CD4-positive, alpha-beta T cell (primary cell): ENCODE results near the gene CNGA1. TPM values are rescaled to one million over a fixed set of nuclear protein-coding genes. Genes with fewer than 3 reads are reported as not detected.

ENCODE experiments used
- ATAC-seq: fragments of 200-7000 bp; cut with Tn5 transposase; one replicate; pipeline ENCODE4 v1.10.0; 2022; ENCODE audit warnings: mild to moderate bottlenecking; ENCODE audit not compliant: poor library complexity
- CTCF ChIA-PET: fragments of 350-600 bp; sonication (Branson Sonifier 250); formaldehyde crosslinking; loops from one replicate; lab custom pipeline; 2021; ENCODE audit warnings: antibody characterized with exemption, inconsistent platforms; lab: Charles Lee
- POLR2A ChIA-PET: fragments of 350-600 bp; sonication (Branson Sonifier 250); formaldehyde crosslinking; loops from one replicate; lab custom pipeline; 2021; ENCODE audit warnings: antibody characterized with exemption, inconsistent platforms; lab: Charles Lee
- DNase-seq, 14 experiments: peaks; one replicate each; pipeline ENCODE4 v3.0.0-alpha.2; 2013 to 2020; ENCODE audit warnings: mixed read lengths in 2 of 14
- H3K27ac ChIP-seq, 2 donors: one replicate each; pipeline versions ENCODE4 v1.5.1 to v1.7.0; 2013; ENCODE audit warnings: low read length in 2 of 2, low read depth in 1 of 2, mild to moderate bottlenecking in 1 of 2
- H3K27me3 ChIP-seq, 2 experiments: 1 replicate in 1 of 2; 2 replicates in 1 of 2; pipeline versions ENCODE4 v1.6.1 to v1.7.0; 2013; ENCODE audit warnings: low read length in 2 of 2, control low read depth in 1 of 2, mild to moderate bottlenecking in 1 of 2, moderate library complexity in 1 of 2; ENCODE audit not compliant: insufficient read depth in 2 of 2, control insufficient read depth in 1 of 2
- H3K36me3 ChIP-seq: one replicate; pipeline ENCODE4 v1.6.1; 2013; ENCODE audit warnings: low read length, control low read depth; ENCODE audit not compliant: insufficient read depth
- H3K4me1 ChIP-seq: one replicate; pipeline ENCODE4 v1.6.1; 2013; ENCODE audit warnings: low read length, control low read depth; ENCODE audit not compliant: insufficient read depth
- H3K4me3 ChIP-seq: one replicate; pipeline ENCODE4 v1.5.1; 2013; ENCODE audit warnings: mild to moderate bottlenecking, low read length, moderate library complexity
- H3K9me3 ChIP-seq, 2 experiments: 1 replicate in 1 of 2; 2 replicates in 1 of 2; pipeline versions ENCODE4 v1.6.1 to v1.7.0; 2013; ENCODE audit warnings: low read length in 2 of 2, mild to moderate bottlenecking in 2 of 2, control low read depth in 1 of 2, moderate library complexity in 1 of 2; ENCODE audit not compliant: control insufficient read depth in 1 of 2, insufficient read depth in 1 of 2
- H3K27ac Mint-ChIP-seq: one replicate; pipeline ENCODE4 v1.8.0; 2020; ENCODE audit warnings: mixed read lengths
- H3K27me3 Mint-ChIP-seq: one replicate; pipeline ENCODE4 v1.8.0; 2021; ENCODE audit warnings: mixed read lengths
- H3K36me3 Mint-ChIP-seq: one replicate; pipeline ENCODE4 v1.8.0; 2021; ENCODE audit warnings: low read depth, mixed read lengths
- H3K4me1 Mint-ChIP-seq: one replicate; pipeline ENCODE4 v1.8.0; 2021; ENCODE audit warnings: low read depth, mixed read lengths
- H3K4me3 Mint-ChIP-seq: one replicate; pipeline ENCODE4 v1.8.0; 2020; ENCODE audit warnings: mild to moderate bottlenecking, mixed read lengths
- H3K9me3 Mint-ChIP-seq: one replicate; pipeline ENCODE4 v1.8.0; 2020; ENCODE audit warnings: mixed read lengths
- intact Hi-C, 2 experiments: fragments of 100-400 bp; cut with DNase I in 1 of 2; cut with micrococcal nuclease in 1 of 2; formaldehyde crosslinking; loops; one replicate each; pipeline versions ENCODE4 v1.15.1 to v1.9.0; 2023 to 2025; cut with DNase I, micrococcal nuclease
- total RNA-seq, 174 experiments: library from RNA in 2 of 174; stranded (reverse) in 2 of 174; gene quantifications; one replicate each; pipeline ENCODE4 v1.2.3 and lab custom pipeline; 2021 to 2026
- TF ChIP-seq, protein P1 (sequence below): fragments of 200-600 bp; IDR thresholded peaks from one replicate; pipeline ENCODE4 v1.8.0; 2022; ENCODE audit warnings: antibody characterized with exemption, mild to moderate bottlenecking

The CNGA1 gene
- total RNA-seq, 2 experiments from 2014 or later, result not detected

DNA sequence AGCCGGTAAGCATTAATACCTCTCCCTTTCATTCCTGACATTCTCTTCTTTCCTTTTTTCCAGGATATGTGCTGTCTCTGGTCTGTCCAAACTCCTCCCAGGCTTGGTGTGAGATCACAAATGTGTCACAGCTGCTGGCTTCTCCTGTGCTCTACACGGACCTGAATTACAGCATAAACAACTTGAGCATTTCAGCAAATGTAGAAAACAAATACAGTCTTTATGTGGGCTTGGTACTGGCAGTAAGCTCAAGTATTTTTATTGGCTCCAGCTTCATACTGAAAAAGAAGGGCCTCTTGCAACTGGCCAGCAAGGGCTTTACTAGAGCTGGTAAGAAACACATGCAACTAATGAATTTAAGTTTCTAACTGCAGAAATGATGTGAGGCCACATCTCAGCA lies 8.5 kb upstream of the CNGA1 start:
- ChIA-PET POLR2A (no interaction called here), CTCF (no interaction called here)
- no peaks in the 10 kb centered on the region for H3K9me3 Mint-ChIP-seq
- Histone ChIP-seq H3K27ac (no peak overlapping the region), H3K9me3 (no peaks in the 10 kb centered on the region), H3K4me3 (no peak overlapping the region), H3K27me3 (no peaks in the 10 kb centered on the region), H3K4me1 (no peaks in the 10 kb centered on the region), H3K36me3 (no peaks in the 10 kb centered on the region)
- no peaks in the 10 kb centered on the region for H3K4me1 Mint-ChIP-seq
- H3K4me3 Mint-ChIP-seq, result no peak overlapping the region
- no peaks in the 10 kb centered on the region for H3K27me3 Mint-ChIP-seq
- no peak for DNase-seq
- TF ChIP-seq, protein P1, sequence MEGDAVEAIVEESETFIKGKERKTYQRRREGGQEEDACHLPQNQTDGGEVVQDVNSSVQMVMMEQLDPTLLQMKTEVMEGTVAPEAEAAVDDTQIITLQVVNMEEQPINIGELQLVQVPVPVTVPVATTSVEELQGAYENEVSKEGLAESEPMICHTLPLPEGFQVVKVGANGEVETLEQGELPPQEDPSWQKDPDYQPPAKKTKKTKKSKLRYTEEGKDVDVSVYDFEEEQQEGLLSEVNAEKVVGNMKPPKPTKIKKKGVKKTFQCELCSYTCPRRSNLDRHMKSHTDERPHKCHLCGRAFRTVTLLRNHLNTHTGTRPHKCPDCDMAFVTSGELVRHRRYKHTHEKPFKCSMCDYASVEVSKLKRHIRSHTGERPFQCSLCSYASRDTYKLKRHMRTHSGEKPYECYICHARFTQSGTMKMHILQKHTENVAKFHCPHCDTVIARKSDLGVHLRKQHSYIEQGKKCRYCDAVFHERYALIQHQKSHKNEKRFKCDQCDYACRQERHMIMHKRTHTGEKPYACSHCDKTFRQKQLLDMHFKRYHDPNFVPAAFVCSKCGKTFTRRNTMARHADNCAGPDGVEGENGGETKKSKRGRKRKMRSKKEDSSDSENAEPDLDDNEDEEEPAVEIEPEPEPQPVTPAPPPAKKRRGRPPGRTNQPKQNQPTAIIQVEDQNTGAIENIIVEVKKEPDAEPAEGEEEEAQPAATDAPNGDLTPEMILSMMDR, result no peak
- no peaks in the 10 kb centered on the region for H3K36me3 Mint-ChIP-seq
- no peak for ATAC-seq
- no peak overlapping the region for H3K27ac Mint-ChIP-seq
- intact Hi-C loops, result no loop called here

DNA sequence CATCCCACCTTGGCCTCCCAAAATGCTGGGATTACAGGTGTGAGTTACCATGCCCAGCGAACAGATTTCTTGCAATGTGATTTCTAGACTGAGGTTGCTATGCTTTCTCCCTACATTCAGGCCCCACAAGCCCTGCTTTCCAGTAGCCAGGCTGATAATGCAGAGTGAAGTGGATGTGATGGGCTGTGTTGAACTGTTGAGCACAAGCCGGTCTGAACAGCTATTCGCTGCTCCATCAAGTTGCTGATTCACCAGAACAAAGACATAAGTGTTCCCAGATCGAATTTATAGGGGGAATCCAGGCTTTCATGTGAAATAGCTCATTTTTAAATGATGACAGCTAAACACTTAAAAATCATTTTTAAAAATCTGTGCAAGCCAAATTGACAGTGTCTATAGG lies 8.0 kb upstream of the CNGA1 start:
- DNase-seq, result no peak
- Histone ChIP-seq H3K27ac (no peak overlapping the region), H3K27me3 (no peaks in the 10 kb centered on the region), H3K4me3 (no peak overlapping the region), H3K9me3 (no peaks in the 10 kb centered on the region), H3K4me1 (no peaks in the 10 kb centered on the region), H3K36me3 (no peaks in the 10 kb centered on the region)
- Mint-ChIP-seq H3K4me1 (no peaks in the 10 kb centered on the region), H3K27ac (no peak overlapping the region), H3K27me3 (no peaks in the 10 kb centered on the region), H3K36me3 (no peaks in the 10 kb centered on the region), H3K4me3 (no peak overlapping the region), H3K9me3 (no peaks in the 10 kb centered on the region)
- TF ChIP-seq, protein P1, result no peak
- POLR2A ChIA-PET, result no interaction called here
- intact Hi-C loops, result no loop called here
- ATAC-seq, result no peak
- CTCF ChIA-PET, result no interaction called here

DNA sequence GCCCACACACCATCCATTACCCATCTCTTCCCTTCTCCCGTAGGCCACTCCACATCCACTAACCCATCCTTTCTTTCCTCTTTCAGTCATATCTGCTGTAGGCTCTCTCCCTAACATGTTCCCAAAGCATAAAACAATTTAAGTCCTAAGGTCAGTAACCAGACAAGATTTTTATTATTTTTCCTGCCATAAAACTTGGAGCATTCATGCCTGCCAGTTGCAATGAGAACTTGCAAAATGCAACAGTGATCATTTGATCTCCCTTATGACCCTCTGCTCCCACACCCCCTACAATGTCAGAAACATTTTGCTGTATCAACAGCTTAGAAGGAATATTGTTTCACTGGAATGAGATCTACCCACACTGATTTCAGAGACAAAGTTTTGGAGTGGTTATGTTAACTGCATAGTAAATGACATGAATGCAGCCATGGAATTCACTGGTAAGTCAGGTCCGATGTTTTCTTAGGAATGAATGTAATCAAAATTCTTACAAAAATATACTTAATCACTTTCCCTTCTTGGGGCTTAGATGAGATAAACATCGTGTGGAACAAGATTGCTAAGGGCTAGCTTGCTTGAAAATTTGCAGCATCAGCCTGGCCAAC lies 5.8 kb upstream of the CNGA1 start:
- intact Hi-C loops, result no loop called here
- ChIA-PET CTCF (no interaction called here), POLR2A (no interaction called here)
- Histone ChIP-seq H3K36me3 (no peaks in the 10 kb centered on the region), H3K4me3 (no peak overlapping the region), H3K4me1 (peaks cover 3% of the 10 kb centered on the region), H3K27me3 (no peaks in the 10 kb centered on the region), H3K27ac (no peak overlapping the region), H3K9me3 (no peaks in the 10 kb centered on the region)
- Mint-ChIP-seq H3K9me3 (no peaks in the 10 kb centered on the region), H3K27ac (no peak overlapping the region), H3K36me3 (no peaks in the 10 kb centered on the region), H3K4me3 (no peak overlapping the region), H3K4me1 (peaks cover 4% of the 10 kb centered on the region), H3K27me3 (no peaks in the 10 kb centered on the region)
- ATAC-seq (no peak), DNase-seq (no peak)
- TF ChIP-seq, protein P1, result no peak
